Calu3 (cell line): ENCODE measurements around the gene HPSE2. TPM values are rescaled to one million over a fixed set of nuclear protein-coding genes. Genes with fewer than 3 reads are reported as not detected.

ENCODE experiments used
- BruUV-seq: library from RNA; stranded (reverse); fragments of 400-500 nt; replicated peaks from 2 replicates; lab custom pipeline; 2021; lab: Mats Ljungman, UMichigan
- CTCF ChIA-PET: fragments of 300-600 bp; sonication (Branson Sonifier 250); formaldehyde crosslinking; loops from one replicate; lab custom pipeline; 2022; ENCODE audit warnings: antibody characterized with exemption; lab: Charles Lee
- DNase-seq: peaks from one replicate; pipeline ENCODE4 v3.0.0; 2022
- H3K27ac Mint-ChIP-seq: one replicate; pipeline ENCODE4 v1.8.0; 2022; ENCODE audit warnings: mixed read lengths; ENCODE audit not compliant: unreplicated experiment
- H3K27me3 Mint-ChIP-seq: one replicate; pipeline ENCODE4 v1.8.0; 2022; ENCODE audit warnings: mixed read lengths; ENCODE audit not compliant: unreplicated experiment
- H3K36me3 Mint-ChIP-seq: one replicate; pipeline ENCODE4 v1.8.0; 2022; ENCODE audit warnings: mild to moderate bottlenecking, moderate library complexity, mixed read lengths; ENCODE audit not compliant: insufficient read depth, unreplicated experiment
- H3K4me1 Mint-ChIP-seq: one replicate; pipeline ENCODE4 v1.8.0; 2022; ENCODE audit warnings: mild to moderate bottlenecking, low read depth, mixed read lengths; ENCODE audit not compliant: unreplicated experiment
- H3K4me3 Mint-ChIP-seq: one replicate; pipeline ENCODE4 v1.8.0; 2022; ENCODE audit warnings: mild to moderate bottlenecking, low read depth, moderate library complexity, mixed read lengths; ENCODE audit not compliant: unreplicated experiment
- H3K9me3 Mint-ChIP-seq: one replicate; pipeline ENCODE4 v1.8.0; 2022; ENCODE audit warnings: low read depth, mixed read lengths; ENCODE audit not compliant: unreplicated experiment
- CTCF ChIP-seq: fragments of 200-600 bp; IDR thresholded peaks from one replicate; pipeline ENCODE4 v1.8.0; 2022; ENCODE audit warnings: antibody characterized with exemption; ENCODE audit not compliant: unreplicated experiment
- intact Hi-C: fragments of 100-400 bp; cut with micrococcal nuclease; formaldehyde crosslinking; loops from one replicate; pipeline ENCODE4 v1.10.0; 2022; ENCODE audit not compliant: unreplicated experiment
- total RNA-seq: library from RNA; stranded (reverse); gene quantifications from 2 replicates; pipeline ENCODE4 v1.2.3, GENCODE V29; 2022

HPSE2 gene
- total RNA-seq, 1 experiment from 2014 or later, result not detected

DNA sequence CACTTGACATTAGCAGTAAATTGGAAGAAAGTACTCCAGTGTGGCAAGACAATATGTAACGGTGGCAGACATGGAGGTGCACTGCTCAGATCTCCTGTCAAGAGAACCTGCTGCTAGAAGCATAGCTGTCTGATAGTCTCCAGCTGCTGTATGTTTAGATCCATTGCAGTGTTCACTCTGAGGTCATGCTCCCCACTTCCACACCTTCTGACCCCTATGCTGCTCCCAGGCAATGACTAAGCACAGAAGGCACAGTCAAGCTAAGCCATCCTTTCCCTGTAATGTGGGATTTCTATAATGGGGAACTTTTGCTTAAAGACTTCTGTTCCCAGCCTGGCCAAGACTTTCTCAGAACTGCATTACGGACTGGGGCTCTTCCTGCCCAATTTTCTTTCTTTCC, 315.8 kb downstream of the HPSE2 start:
- Mint-ChIP-seq H3K27ac (no peak overlapping the region), H3K27me3 (no peaks in the 10 kb centered on the region), H3K4me3 (no peak overlapping the region), H3K36me3 (no peaks in the 10 kb centered on the region), H3K9me3 (no peaks in the 10 kb centered on the region), H3K4me1 (no peaks in the 10 kb centered on the region)
- CTCF ChIA-PET, result no interaction called here
- BruUV-seq, result no TSS peak
- DNase-seq, result no peak
- TF ChIP-seq CTCF, result no peak
- intact Hi-C loops, result no loop called here

DNA sequence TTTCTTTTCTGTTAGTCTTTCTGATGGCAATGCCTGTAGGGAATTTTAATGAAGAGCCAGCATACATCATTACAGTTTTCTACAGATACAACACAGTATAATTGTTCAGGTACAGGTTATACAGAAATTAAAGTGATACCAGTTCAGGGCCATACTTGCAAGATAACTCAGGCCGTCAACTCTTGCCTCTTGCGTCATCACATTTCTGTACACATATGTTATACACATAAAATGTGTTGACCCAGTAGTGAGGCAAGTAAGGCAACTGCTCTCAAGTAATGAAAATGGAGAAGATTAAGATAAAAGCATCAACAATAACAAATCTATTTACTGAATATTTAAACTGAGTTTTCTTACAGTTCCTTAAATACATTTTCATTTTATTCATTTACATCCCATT, 317.8 kb downstream of the HPSE2 start:
- intact Hi-C loops, result no loop called here
- Mint-ChIP-seq H3K27me3 (no peaks in the 10 kb centered on the region), H3K4me3 (no peak overlapping the region), H3K9me3 (no peaks in the 10 kb centered on the region), H3K4me1 (no peaks in the 10 kb centered on the region), H3K27ac (no peak overlapping the region), H3K36me3 (no peaks in the 10 kb centered on the region)
- DNase-seq, result no peak
- no TSS peak for BruUV-seq
- CTCF ChIA-PET, result no interaction called here
- TF ChIP-seq CTCF, result no peak

- intact Hi-C loops, result no loop called here
- BruUV-seq, result no TSS peak
- no peaks in the 10 kb centered on the region for H3K36me3 Mint-ChIP-seq
- H3K4me1 Mint-ChIP-seq, result no peaks in the 10 kb centered on the region
- DNase-seq, result no peak
- H3K9me3 Mint-ChIP-seq, result no peaks in the 10 kb centered on the region
- CTCF ChIA-PET, result no interaction called here
- no peak overlapping the region for H3K27ac Mint-ChIP-seq
- no peak overlapping the region for H3K4me3 Mint-ChIP-seq
- H3K27me3 Mint-ChIP-seq, result peaks cover 4% of the 10 kb centered on the region
- TF ChIP-seq CTCF, result no peak
Measured at GRCh38 chr10:98916526-98917125, 319.0 kb downstream of the HPSE2 start.

- Mint-ChIP-seq H3K36me3 (no peaks in the 10 kb centered on the region), H3K9me3 (no peaks in the 10 kb centered on the region), H3K27ac (no peak overlapping the region), H3K4me3 (no peak overlapping the region), H3K4me1 (no peaks in the 10 kb centered on the region), H3K27me3 (peaks cover 11% of the 10 kb centered on the region)
- DNase-seq, result no peak
- intact Hi-C loops, result no loop called here
- BruUV-seq, result no TSS peak
- TF ChIP-seq CTCF, result no peak
- CTCF ChIA-PET, result no interaction called here
Measured at GRCh38 chr10:98915911-98916310, 319.7 kb downstream of the HPSE2 start.
